GM18861 (cell line): Measurements from ENCODE around the gene ME3.
A peak's percentile ranks its signal among the peaks of the same experiment; 100 is the strongest.
"Not testable (repeated sequence)": the region's sequence is repeated elsewhere in the genome, so short reads cannot be mapped to it uniquely, and the experiment has no call there.

Source experiments
- ATAC-seq: cut with Tn5 transposase; IDR thresholded peaks from one replicate; pipeline ENCODE4 v1.9.1; 2021; ENCODE audit not compliant: unreplicated experiment

ME3 gene

GRCh38 chr11:86666193-86666592 is 6.2 kb downstream of the ME3 start:
- no peak for ATAC-seq

DNA sequence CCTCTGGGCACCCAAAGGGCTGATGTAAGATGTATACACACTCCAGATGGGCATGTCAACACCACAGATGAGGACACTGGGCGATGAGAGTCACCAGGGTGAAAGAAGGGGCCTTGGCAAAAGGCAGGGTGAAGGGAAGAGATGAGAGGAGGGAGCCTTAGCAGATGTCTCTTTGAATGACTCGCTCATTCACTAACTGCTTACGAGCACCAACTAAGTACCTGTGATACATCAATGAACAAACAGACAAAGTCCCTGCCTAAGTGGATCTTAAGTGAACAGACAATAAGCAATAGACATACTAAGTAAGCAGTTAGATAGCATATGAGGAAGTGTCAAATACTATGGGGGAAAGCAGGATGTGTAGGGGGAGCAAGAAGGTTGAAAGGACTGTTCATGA is 7.5 kb downstream of the ME3 start:
- ATAC-seq = no peak

DNA sequence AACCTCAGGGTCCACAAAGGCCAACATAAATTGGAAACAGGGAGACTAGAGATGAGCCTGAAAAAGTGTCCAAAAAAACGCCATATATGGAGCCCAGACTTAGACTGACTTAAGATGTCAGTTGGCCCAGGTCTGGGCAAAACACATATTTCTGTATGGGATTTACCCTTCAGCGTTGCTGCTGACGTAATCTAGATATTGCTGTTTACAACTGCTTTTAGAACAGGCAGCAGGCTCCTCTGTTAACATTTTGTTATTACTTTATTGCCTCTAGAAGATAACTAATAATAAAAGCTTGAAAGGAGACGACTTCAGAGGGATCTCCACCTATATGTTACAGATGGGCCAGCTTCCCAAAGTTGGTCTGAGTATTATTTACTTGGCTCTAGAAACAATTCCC is 8.7 kb downstream of the ME3 start:
- no peak for ATAC-seq

GRCh38 chr11:86663291-86663690 is 9.1 kb downstream of the ME3 start:
- ATAC-seq = no peak

DNA sequence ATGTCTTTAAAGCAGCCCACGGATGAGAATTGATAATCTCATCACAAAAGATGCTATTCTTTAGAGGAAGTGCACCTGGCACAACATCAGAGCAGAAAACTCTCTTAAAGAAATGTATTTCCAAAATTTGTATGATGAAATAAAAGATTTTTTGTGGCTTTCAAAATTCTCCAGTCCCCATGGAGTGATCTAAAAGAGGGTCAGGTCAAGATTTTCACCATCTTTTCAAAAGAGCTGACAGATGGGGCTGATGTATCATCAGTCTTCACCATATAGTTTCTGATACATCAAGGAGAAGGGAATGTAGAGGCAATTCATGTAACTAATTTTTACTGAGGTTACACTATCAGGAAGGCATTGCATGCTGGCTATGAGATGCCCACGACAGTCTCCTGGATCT is 11.7 kb downstream of the ME3 start:
- ATAC-seq = no peak

DNA sequence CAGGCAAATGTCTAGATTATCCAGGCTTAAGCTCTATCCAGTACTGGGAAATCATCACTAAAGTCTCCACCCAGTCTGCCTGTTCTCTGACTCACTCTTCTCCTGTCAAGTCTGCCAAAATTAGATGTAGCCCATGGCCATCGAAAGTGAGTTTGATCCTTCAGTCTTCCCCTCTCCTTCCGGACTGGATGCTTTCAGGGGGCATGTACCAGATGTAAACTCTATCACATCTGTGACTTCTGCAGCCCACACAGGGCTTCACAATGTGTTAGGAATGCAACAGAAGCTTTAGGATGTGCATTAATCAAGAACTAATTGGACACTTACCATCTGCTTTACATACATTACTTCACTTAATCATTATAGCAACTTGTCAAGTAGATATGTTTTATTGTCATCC is 12.3 kb downstream of the ME3 start:
- ATAC-seq = no peak

DNA sequence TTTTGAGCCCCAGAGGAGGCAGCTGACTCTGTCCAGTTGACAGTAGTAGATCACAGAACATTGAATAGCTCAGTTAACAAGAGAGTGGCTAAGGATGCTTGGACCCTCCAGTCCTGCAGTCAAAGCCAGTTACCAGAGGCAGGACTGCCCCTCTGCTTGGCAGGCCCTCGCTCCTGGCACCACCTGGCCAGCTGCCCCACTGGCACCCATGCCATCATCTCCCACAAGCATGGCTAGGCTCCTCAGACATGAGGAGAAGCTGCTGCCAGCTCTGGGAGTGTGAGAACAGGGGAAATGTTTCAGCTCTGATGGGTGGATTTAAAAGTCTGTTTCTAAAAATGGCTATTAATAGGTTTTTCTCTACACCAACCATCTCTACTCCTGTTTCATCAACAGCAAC is 13.9 kb downstream of the ME3 start:
- no peak for ATAC-seq

- not testable (repeated sequence) for ATAC-seq
Observed at GRCh38 chr11:86645212-86645611, 27.2 kb downstream of the ME3 start.

GRCh38 chr11:86644291-86644690 is 28.1 kb downstream of the ME3 start:
- no peak for ATAC-seq

DNA sequence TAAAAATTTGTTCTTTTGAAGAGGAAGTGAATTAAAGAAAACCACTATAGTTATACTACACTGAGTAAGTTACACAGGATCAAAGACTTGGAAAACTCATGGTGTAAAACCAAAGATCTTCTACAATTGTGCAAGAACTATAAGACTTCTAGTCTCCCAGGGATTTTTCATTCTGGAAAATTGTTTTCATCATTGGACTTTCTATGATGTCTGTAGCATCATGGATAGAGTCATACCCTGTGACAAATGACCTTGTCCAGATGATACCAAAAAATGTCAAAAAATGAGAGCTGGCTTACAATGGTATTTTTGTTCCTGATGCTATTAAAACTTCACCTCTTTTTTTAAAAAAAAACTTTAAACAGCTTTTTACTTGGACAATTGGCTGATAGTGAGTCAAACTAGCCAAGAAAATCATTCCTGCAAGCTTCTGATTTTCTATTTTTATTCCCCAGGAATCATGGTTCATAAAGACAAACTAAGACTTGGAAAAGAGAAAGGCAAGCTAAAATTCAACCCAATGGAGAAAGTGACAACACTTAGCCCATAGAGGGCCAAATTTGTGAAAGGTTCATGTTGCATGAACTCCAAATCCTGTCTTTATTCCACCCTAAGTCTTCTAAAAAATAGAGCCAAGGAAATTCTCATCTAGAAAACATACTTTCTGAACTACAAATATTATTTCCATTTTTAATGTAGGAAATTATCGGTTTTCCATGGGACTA is 30.7 kb downstream of the ME3 start:
- no peak for ATAC-seq

GRCh38 chr11:86639137-86639536 is 33.3 kb downstream of the ME3 start:
- no peak for ATAC-seq

DNA sequence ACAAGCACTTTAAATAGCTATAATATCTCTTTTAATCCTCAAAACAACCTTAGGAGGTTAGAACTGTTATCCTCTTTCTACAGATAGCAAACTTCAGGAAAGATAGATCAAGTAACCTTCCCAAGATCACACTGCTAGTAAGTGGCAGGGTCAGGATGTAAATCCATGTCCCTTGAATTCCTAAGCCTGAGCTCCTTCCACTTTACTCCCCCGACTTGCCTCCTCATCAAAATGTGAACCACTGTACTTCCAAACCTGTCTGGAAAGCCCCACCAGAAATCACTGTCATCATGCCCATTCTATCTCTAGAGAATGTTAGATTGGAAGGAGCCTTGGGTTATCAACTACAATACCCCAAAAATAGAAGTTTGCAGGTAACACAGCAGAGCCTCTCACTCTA is 33.7 kb downstream of the ME3 start:
- no peak for ATAC-seq

- peak; percentile 46 for ATAC-seq
Observed at GRCh38 chr11:86637988-86638387, 34.4 kb downstream of the ME3 start.

- ATAC-seq = no peak
Observed at GRCh38 chr11:86636275-86636674, 36.1 kb downstream of the ME3 start.

DNA sequence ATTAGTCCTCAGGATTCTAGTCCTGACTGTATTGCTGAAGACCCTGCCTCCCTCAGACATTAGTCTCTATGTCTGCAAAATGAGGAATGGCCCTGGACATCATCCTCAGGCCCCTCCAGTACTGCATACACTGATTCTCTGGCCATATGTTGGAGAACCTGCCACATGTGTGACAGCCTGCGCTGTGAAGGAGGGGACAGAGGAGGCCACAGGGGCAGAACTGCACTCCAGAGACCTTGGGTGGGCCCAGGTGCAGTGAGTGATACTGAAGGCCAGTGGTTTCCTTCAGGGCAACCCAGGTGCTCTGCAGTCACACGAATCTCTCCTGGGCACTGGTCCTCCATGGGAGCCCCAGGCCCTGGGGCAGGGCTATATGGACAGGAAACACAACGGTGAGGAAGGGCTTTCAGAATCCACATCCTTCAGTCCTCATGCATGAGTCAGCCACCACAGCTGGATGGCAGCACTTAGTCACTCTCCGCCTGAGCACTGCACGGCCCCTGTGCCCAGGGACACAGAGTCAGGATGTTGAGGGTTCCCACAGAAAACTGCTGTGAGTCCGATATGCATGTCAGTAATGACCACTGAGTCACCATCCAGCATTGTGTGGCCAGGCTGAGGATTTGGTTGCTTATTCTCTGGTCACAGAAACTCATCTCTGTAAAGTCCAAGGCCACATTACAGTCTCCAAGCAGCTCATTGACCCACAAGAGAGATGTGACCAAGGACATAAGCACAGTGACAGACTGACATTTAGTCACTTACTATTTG is 39.7 kb downstream of the ME3 start:
- ATAC-seq = peak; percentile 72

DNA sequence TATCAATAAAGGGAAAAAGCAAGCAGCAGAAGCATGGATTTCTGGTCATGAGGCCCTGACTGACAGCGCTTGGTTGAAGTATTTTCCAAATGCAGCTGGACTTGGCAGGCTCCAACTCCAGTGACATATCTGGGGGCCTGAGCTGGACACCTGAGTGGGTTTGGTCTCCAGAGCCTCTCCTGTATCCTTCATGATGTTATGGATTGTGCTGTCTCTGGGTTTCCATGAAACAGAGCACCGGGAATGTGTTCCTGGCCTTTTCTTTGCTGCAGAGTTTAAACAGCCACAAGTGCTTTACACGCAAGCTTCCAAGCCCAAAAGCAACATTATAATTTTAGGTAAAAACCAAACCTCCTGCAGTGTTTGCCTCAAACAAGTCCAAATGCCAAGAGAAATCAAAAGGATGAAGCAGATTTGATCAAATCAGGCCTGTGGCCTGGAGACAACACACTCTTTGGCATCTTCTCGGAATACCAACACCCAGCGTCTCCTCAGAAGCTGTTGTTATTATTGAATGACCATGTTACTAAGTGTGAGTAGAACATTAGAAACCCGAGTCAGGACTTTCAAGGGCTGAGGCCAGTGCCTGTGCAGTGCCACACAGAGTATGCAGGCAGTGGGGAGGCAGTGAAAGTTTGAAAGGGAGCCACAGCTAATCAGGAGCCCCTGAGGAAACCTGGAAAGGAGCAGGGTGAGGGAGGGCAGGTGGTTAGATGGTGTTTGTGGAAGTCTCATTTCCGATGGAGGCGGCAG is 42.0 kb downstream of the ME3 start:
- no peak for ATAC-seq

- ATAC-seq = no peak
Observed at GRCh38 chr11:86629045-86629706, 43.2 kb downstream of the ME3 start.

DNA sequence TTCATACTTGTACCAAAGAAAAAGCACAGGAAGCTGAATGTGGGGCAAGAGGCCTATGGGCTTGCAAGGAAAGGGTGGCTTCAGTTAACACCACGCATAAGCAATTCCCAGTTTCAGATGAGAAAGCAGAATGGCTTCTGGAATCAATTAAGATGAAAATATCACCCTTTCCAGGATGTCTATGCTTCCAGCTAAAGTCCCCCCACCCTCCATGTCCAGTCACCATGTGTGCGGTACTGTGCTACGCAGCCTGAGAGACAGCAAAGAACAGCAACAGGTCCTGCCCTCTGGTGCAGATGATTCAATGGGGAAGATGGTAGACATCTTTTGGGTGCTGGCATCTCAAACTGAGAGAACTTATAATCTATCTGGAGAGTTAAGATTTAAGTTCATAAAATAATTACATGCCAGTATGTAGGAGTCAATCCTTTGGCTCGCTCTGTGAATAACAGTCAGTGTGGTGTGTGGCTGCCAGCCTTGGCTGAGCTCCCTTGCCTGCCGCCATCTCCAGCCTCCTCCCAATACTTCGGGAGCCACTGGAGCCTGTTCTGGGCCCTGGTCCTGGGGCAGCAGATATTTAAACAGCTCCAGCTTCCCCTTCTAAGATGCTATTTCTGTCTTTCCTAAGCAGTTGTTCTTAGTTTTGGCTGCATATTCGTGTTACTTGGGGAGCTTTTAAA is 44.5 kb downstream of the ME3 start:
- no peak for ATAC-seq

GRCh38 chr11:86625981-86626380 is 46.4 kb downstream of the ME3 start:
- ATAC-seq = no peak

- ATAC-seq = peak; percentile 56
Observed at GRCh38 chr11:86625544-86625943, 46.9 kb downstream of the ME3 start.

DNA sequence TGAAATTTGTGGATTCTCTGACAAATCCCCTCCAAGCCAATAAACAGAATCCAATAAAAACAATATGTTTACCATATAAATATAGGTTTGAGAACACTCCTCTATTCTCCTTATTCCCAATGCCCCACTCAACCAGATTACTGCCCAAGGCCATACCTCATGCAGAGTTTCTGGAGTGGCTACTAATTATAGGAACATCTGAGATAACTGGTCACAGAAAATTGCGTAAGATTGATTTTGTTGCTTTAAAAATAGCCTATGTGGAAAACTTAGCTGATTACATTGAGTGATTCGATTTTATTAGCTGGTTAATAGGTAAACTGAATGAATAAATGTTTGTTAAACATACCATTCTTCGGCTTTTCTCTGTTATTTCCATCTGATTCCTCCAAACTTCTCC is 48.0 kb downstream of the ME3 start:
- ATAC-seq = no peak
